Heart right ventricle (tissue), 16 donors: Measurements from ENCODE around the gene LAPTM4A. TPM values are rescaled to one million over a fixed set of nuclear protein-coding genes. Genes with fewer than 3 reads are reported as not detected.
"Not testable (repeated sequence)": the region's sequence is repeated elsewhere in the genome, so short reads cannot be mapped to it uniquely, and the experiment has no call there.

ENCODE experiments used
- ATAC-seq, 8 donors: fragments of 200-7000 bp; cut with Tn5 transposase; one replicate each; pipeline ENCODE4 v1.9.1; 2020; ENCODE audit warnings: mild to moderate bottlenecking in 8 of 8, moderate library complexity in 8 of 8, moderate number of reproducible peaks in 1 of 8
- DNase-seq, 2 donors: peaks; one replicate each; pipeline ENCODE4 v3.0.0-alpha.2; 2020
- H3K27ac ChIP-seq, 10 donors: fragments of 200-600 bp; sonication (generic) in 2 of 10; one replicate each; pipeline versions ENCODE4 v1.5.0 to v1.8.0; 2020 to 2022; ENCODE audit warnings: mild to moderate bottlenecking in 3 of 10
- H3K27me3 ChIP-seq, 7 donors: fragments of 200-600 bp; one replicate each; pipeline ENCODE4 v1.8.0; 2021 to 2022; ENCODE audit warnings: mild to moderate bottlenecking in 2 of 7
- H3K36me3 ChIP-seq, 9 donors: fragments of 200-600 bp; sonication (generic) in 1 of 9; one replicate each; pipeline versions ENCODE4 v1.5.0 to v1.8.0; 2020 to 2022; ENCODE audit warnings: mild to moderate bottlenecking in 2 of 9
- H3K4me1 ChIP-seq, 9 donors: fragments of 200-600 bp; sonication (generic) in 1 of 9; one replicate each; pipeline versions ENCODE4 v1.5.0 to v1.8.0; 2020 to 2022; ENCODE audit warnings: mild to moderate bottlenecking in 4 of 9
- H3K4me3 ChIP-seq, 10 donors: fragments of 200-600 bp; sonication (generic) in 2 of 10; one replicate each; pipeline versions ENCODE4 v1.5.0 to v1.8.0; 2020 to 2022; ENCODE audit warnings: mild to moderate bottlenecking in 7 of 10, moderate library complexity in 2 of 10
- H3K9me3 ChIP-seq, 11 donors: fragments of 200-600 bp in 10 of 11; sonication (generic) in 2 of 11; one replicate each; pipeline versions ENCODE4 v1.5.0 to v1.8.0; 2013 to 2022; ENCODE audit warnings: mild to moderate bottlenecking in 2 of 11, control low read depth in 1 of 11, moderate library complexity in 1 of 11
- WGBS, 2 donors: extraction: QIAGEN DNeasy Blood & Tissue Kit; methylation state at CpG; one replicate each; pipeline ENCODE4 v1.1.7; 2013; ENCODE audit warnings: inconsistent platforms in 1 of 2; 5-methylcytosine and 5-hydroxymethylcytosine counted together
- intact Hi-C, 10 donors: fragments of 100-400 bp; cut with DNase I; formaldehyde crosslinking; loops; one replicate each; pipeline versions ENCODE4 v1.11.1 to v1.14.2; 2022
- polyA plus RNA-seq, 2 donors: library from polyadenylated mRNA; stranded (reverse); fragments of 200-250 nt; gene quantifications; one replicate each; pipeline ENCODE4 v1.2.3, GENCODE V29; 2013
- total RNA-seq, 10 donors: library from RNA; stranded (reverse); fragmentation: NEBNext Ultra II Directional in 3 of 10; extraction: Animal tissue kit (Norgen Biotek cat#: 25700) in 3 of 10; gene quantifications; one replicate each; pipeline versions ENCODE4 v1.2.1 to v1.2.4, GENCODE V29; 2021 to 2023
- TF ChIP-seq, protein P1 (sequence below), 9 donors: fragments of 200-600 bp; sonication (generic) in 2 of 9; IDR thresholded peaks; one replicate each; pipeline versions ENCODE4 v1.5.0 to v1.8.0; 2021 to 2022; ENCODE audit warnings: antibody characterized with exemption in 9 of 9, mild to moderate bottlenecking in 5 of 9, moderate library complexity in 1 of 9
- donor health status: Arrhythmogenic right ventricular cardiomyopathy.
- donor health status: ischemic (EF 13 %, LVEDD 7.1; RV severe dilation, severe dysfunction).
- donor health status: healthy with polysubstance abuse.
- donor health status: DM: no; HTN: yes; CAD: no.
- donor health status: DM: no; HTN: no; CAD: no.
- donor health status: ischemic (EF 25% LVEDD 6.9; RV normal size, moderate dysfunction).
- donor health status: ischemic (EF 25% LVEDD 5.7; RV mildly dilated, moderate dysfunction).
- donor health status: healthy.
- donor health status: DM: yes; HTN: yes; CAD: no.
- donor health status: Ischemic cardiomyopathy.
- donor health status: ischemic (EF 35%, LVEDD 5.7; RV mildly dilated, moderate dysfunction).
- donor health status: nonischemic (EF 11% LVEDD 7.7; RV severe dilation, severe dysfunction).
- donor health status: DM: yes; HTN: yes; CAD: no.
- donor health status: PGD.
- donor health status: ischemic (EF 29% LVEDD 5.4; RV normal size, mild dysfunction).
- donor health status: nonischemic (EF 23%, LVEDD 6.1; RV moderate dilation, normal function).

LAPTM4A gene
- total and polyA plus RNA-seq, 12 donors = 83.3 to 325 (median 183) TPM

DNA sequence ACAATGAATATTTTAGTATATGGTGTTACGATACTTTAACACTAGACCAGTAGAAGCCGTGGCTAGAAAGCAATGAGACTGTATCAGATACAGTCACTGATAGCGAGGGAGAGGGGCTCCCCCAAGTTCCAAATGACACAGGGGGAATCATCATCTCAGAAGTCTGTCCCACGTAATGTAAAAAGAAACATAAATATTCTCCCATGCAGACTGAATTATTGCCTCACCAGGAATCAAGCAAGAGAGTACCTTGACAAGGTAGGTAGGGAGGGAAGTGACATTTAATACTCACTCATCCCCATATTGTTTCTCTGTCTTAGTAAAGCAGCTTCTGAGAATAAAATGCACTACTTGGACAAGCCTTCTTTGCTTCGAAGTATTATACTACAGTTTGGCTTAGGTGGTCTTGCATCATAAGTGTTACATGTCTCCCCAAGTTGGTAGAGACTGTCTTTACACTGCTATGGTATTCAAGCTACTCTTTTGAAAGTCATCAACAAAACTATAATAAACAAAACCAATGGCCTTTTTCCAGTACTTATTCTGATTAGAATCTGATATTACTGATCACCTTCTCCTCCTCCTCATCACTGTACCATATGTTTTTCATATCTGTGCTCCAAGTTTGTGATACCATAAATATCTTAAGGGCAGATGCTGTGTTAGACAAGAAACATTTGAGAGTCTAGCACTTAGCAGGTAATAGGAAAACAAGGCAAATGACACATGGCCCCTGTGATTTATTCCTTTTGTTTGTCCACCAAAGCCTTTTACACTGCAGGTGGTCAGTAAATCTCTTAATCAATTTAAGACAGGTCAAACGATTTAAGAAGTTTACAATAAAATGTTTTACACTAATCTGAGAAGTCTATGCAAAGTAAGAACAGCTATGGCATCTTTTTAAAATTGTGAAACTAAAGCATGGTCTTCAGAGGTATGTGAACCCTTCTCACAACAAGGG, 2.7 kb downstream of the LAPTM4A start:
- H3K4me3 ChIP-seq = peak overlapping the region in 8 of 10 donors; percentile 60 to 91 (median 69)
- H3K9me3 ChIP-seq = no peaks in the 10 kb centered on the region
- intact Hi-C loops = no loop called here
- DNase-seq (no peak), ATAC-seq (no peak)
- no peaks in the 10 kb centered on the region for H3K27me3 ChIP-seq
- H3K27ac ChIP-seq = peak overlapping the region in 6 of 10 donors; percentile 87 to 99 (median 98)
- peaks cover 0 to 3% (median 0%) of the 10 kb centered on the region in 9 donors for H3K36me3 ChIP-seq
- TF ChIP-seq, protein P1, sequence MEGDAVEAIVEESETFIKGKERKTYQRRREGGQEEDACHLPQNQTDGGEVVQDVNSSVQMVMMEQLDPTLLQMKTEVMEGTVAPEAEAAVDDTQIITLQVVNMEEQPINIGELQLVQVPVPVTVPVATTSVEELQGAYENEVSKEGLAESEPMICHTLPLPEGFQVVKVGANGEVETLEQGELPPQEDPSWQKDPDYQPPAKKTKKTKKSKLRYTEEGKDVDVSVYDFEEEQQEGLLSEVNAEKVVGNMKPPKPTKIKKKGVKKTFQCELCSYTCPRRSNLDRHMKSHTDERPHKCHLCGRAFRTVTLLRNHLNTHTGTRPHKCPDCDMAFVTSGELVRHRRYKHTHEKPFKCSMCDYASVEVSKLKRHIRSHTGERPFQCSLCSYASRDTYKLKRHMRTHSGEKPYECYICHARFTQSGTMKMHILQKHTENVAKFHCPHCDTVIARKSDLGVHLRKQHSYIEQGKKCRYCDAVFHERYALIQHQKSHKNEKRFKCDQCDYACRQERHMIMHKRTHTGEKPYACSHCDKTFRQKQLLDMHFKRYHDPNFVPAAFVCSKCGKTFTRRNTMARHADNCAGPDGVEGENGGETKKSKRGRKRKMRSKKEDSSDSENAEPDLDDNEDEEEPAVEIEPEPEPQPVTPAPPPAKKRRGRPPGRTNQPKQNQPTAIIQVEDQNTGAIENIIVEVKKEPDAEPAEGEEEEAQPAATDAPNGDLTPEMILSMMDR (IDR thresholded peaks at IDR 0.05) = no peak
- WGBS, 2 donors = 28 to 37% methylated on average over 6 of the region's 6 CpGs
- H3K4me1 ChIP-seq = peaks cover 0 to 71% (median 57%) of the 10 kb centered on the region in 9 donors

DNA sequence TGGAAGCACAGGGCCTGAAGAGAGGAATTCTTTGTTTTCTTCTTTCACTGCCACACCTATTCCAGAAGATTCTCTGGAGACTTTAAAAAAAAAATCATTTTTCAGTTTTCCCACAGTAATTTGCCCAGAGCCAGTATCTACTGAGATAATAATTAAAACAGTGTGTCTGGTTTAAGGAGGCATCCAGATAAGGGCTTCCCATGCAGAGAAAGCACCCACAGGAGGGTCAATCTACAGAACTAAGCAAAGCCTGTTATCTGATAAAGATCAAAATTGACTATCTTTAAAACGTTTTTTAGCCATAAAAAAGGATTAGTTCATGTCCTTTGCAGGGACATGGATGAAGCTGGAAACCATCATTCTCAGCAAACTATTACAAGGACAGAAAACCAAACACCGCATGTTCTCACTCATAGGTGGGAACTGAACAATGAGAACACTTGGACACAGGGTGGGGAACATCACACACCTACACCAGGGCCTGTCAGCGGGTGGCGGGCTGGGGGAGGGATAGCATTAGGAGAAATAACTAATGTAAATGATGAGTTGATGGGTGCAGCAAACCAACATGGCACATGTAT, 5.6 kb downstream of the LAPTM4A start:
- Histone ChIP-seq H3K4me1 (peaks cover 3 to 88% (median 67%) of the 10 kb centered on the region in 9 donors), H3K36me3 (peaks cover 0 to 13% (median 1%) of the 10 kb centered on the region in 9 donors), H3K27ac (peak overlapping the region in 1 of 10 donors; percentile 0)
- ATAC-seq, H3K4me3 ChIP-seq, DNase-seq, H3K9me3 ChIP-seq, H3K27me3 ChIP-seq, intact Hi-C loops: not testable (repeated sequence)
- WGBS, 2 donors = 65 to 66% methylated on average over 4 of the region's 4 CpGs

DNA sequence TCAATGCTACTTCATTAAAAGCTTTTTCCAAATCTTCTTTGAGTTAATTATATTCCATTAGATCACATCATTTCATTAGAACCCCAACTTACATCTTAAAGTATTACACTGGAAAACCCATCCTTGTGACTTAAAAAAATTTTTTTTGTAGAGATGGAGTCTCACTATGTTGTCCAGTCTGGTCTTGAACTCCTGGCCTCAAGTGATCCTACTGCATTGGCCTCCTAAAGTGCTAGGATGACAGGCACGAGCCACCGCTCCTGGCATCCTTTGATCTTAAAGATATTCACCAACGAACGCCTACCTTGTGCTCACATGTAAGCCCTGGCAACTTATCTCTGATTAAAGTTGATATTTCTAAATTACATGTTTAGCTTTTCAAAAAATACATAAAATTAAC, 6.7 kb downstream of the LAPTM4A start:
- WGBS, 2 donors = 72 to 79% methylated on average over 4 of the region's 4 CpGs
- peaks cover 3 to 94% (median 68%) of the 10 kb centered on the region in 9 donors for H3K4me1 ChIP-seq
- no peaks in the 10 kb centered on the region for H3K9me3 ChIP-seq
- intact Hi-C loops = loop anchor here in 1 of 10 donors (5.0 kb wide), 1 partner anchor 38 kb away; no protein-coding TSS in a partner anchor
- DNase-seq (no peak), ATAC-seq (no peak)
- TF ChIP-seq, protein P1 (IDR thresholded peaks at IDR 0.05) = no peak
- H3K27ac ChIP-seq = no peak overlapping the region
- no peak overlapping the region for H3K4me3 ChIP-seq
- no peaks in the 10 kb centered on the region for H3K27me3 ChIP-seq
- H3K36me3 ChIP-seq = peaks cover 0 to 23% (median 11%) of the 10 kb centered on the region in 9 donors

DNA sequence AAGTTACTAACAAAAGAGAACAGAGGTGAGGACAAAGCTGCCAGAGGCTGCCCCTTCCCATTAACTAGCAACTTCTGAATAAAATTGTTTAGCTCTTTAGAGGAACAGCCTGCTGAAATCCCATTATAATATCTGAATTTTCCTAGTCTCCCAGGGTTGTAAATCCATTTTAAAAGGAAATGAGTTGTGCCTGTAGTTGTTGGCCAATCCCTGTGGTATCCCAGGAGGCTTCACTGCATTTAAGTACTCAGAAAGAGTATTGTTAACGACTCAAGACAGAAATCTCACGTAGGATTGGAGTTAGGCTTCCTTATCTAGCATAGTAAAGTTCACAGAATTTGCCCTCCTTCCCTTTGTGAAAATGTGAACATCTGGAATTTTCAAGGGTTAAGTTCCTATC, 8.9 kb downstream of the LAPTM4A start:
- ATAC-seq (peak in 2 of 8 donors; percentile 38 to 50), DNase-seq (no peak)
- WGBS, 2 donors = 11 to 14% methylated on average over 2 of the region's 2 CpGs
- H3K27ac ChIP-seq = peak overlapping the region in 1 of 10 donors; percentile 40
- no peak overlapping the region for H3K4me3 ChIP-seq
- H3K27me3 ChIP-seq = no peaks in the 10 kb centered on the region
- no peaks in the 10 kb centered on the region for H3K9me3 ChIP-seq
- H3K4me1 ChIP-seq = peaks cover 3 to 71% (median 47%) of the 10 kb centered on the region in 9 donors
- intact Hi-C loops = loop anchor here in 1 of 10 donors (5.0 kb wide), 1 partner anchor 40 kb away; no protein-coding TSS in a partner anchor
- TF ChIP-seq, protein P1 (IDR thresholded peaks at IDR 0.05) = no peak
- H3K36me3 ChIP-seq = peaks cover 0 to 45% (median 20%) of the 10 kb centered on the region in 9 donors
